NB4 (cell line): ENCODE data around the gene NR6A1.

Source experiments
- CTCF ChIP-seq: IDR thresholded peaks from one replicate; pipeline ENCODE4 v1.5.1; 2012; ENCODE audit warnings: low read depth, low read length
- MYC ChIP-seq: IDR thresholded peaks from 2 replicates; pipeline ENCODE4 v1.6.1; 2011; ENCODE audit warnings: low read depth, low read length
- POLR2A ChIP-seq: IDR thresholded peaks from 2 replicates; pipeline ENCODE4 v1.6.1; 2011; ENCODE audit warnings: mild to moderate bottlenecking; ENCODE audit not compliant: insufficient read length; ENCODE audit errors: extremely low read depth

- TF ChIP-seq CTCF: no peak
- no peak for TF ChIP-seq MYC
- no peak for TF ChIP-seq POLR2A
Observed at GRCh38 chr9:124761196-124761595, 9.9 kb downstream of the NR6A1 start.
